Esophagus squamous epithelium (tissue), 5 donors: Measurements from ENCODE around the gene DUSP28. TPM values are rescaled to one million over a fixed set of nuclear protein-coding genes. Genes with fewer than 3 reads are reported as not detected.

Experiments used
- DNase-seq: peaks from one replicate; lab custom pipeline; 2025; lab: John Stamatoyannopoulos, UW
- H3K27ac ChIP-seq, 4 donors: fragments of 200-600 bp; sonication (generic); one replicate each; pipeline ENCODE4 v1.5.1; 2016 to 2019; ENCODE audit warnings: mild to moderate bottlenecking in 1 of 4
- H3K27me3 ChIP-seq, 4 donors: fragments of 200-600 bp; sonication (generic); 1 replicate in 3 of 4; 2 replicates in 1 of 4; pipeline versions ENCODE4 v1.5.1 to v1.6.0; 2017 to 2021; ENCODE audit warnings: antibody characterized with exemption in 1 of 4
- H3K36me3 ChIP-seq, 3 donors: fragments of 200-600 bp; sonication (generic); one replicate each; pipeline ENCODE4 v1.5.1; 2016 to 2019
- H3K4me1 ChIP-seq, 3 donors: fragments of 200-600 bp; sonication (generic); one replicate each; pipeline ENCODE4 v1.5.1; 2017 to 2019
- H3K4me3 ChIP-seq, 4 donors: fragments of 200-600 bp; sonication (generic); 1 replicate in 3 of 4; 2 replicates in 1 of 4; pipeline ENCODE4 v1.5.1; 2016 to 2019; ENCODE audit warnings: mild to moderate bottlenecking in 2 of 4, moderate library complexity in 1 of 4
- H3K9me3 ChIP-seq, 3 donors: fragments of 200-600 bp; sonication (generic); one replicate each; pipeline ENCODE4 v1.5.1; 2016 to 2019
- CTCF ChIP-seq, 6 experiments: fragments of 450-650 bp in 4 of 6; fragments of 200-600 bp in 2 of 6; sonication (generic) in 2 of 6; IDR thresholded peaks; one replicate each; pipeline ENCODE4 v1.5.1; 2016 to 2019; ENCODE audit warnings: antibody characterized with exemption in 6 of 6, mild to moderate bottlenecking in 4 of 6, moderate library complexity in 4 of 6
- POLR2A ChIP-seq, 4 donors: fragments of 450-650 bp; IDR thresholded peaks; one replicate each; pipeline ENCODE4 v1.6.1; 2017; ENCODE audit warnings: antibody characterized with exemption in 4 of 4, mild to moderate bottlenecking in 4 of 4, moderate library complexity in 3 of 4
- WGBS, 2 donors: methylation state at CpG; one replicate each; pipeline ENCODE4 v1.1.5; 2018; 5-methylcytosine and 5-hydroxymethylcytosine counted together
- intact Hi-C: fragments of 100-400 bp; cut with DNase I; formaldehyde crosslinking; loops from one replicate; pipeline ENCODE4 v1.15.0; 2022
- total RNA-seq, 4 donors: library from RNA; depleted of rRNA; stranded (reverse); fragments of >200 nt; gene quantifications; one replicate each; pipeline ENCODE4 v1.1.0, GENCODE V29; 2016
- donor health status: DM: yes; HTN: yes; CAD: no.

Gene DUSP28
- total RNA-seq, 4 donors from 2014 or later = 2.0 to 10.5 (median 5.3) TPM

- H3K4me1 ChIP-seq = peaks cover 27 to 86% (median 28%) of the 10 kb centered on the region in 3 donors
- H3K9me3 ChIP-seq = no peaks in the 10 kb centered on the region
- no peak overlapping the region for H3K4me3 ChIP-seq
- DNase-seq = no peak
- no peaks in the 10 kb centered on the region for H3K27me3 ChIP-seq
- peaks cover 32 to 82% (median 35%) of the 10 kb centered on the region in 3 donors for H3K36me3 ChIP-seq
- 94 to 100% methylated on average over 2 to 4 of the region's 6 CpGs for WGBS, 2 donors
- peak overlapping the region in 3 of 4 donors; percentile 67 to 82 (median 77) for H3K27ac ChIP-seq
- intact Hi-C loops = no loop called here
- TF ChIP-seq POLR2A (IDR thresholded peaks at IDR 0.05) = no peak
- TF ChIP-seq CTCF (IDR thresholded peaks at IDR 0.05) = no peak
Measured at GRCh38 chr2:240576036-240576435, 15.9 kb downstream of the DUSP28 start.

- Histone ChIP-seq H3K4me3 (no peak overlapping the region), H3K36me3 (peaks cover 32 to 85% (median 35%) of the 10 kb centered on the region in 3 donors), H3K9me3 (no peaks in the 10 kb centered on the region), H3K4me1 (peaks cover 27 to 80% (median 28%) of the 10 kb centered on the region in 3 donors), H3K27me3 (no peaks in the 10 kb centered on the region), H3K27ac (peak overlapping the region in 2 of 4 donors; percentile 67 to 82)
- TF ChIP-seq POLR2A (IDR thresholded peaks at IDR 0.05) = no peak
- no peak for TF ChIP-seq CTCF (IDR thresholded peaks at IDR 0.05)
- DNase-seq = no peak
- intact Hi-C loops = no loop called here
- WGBS, 2 donors = 90 to 97% methylated on average over 2 to 5 of the region's 32 CpGs
Measured at GRCh38 chr2:240576436-240577205, 16.5 kb downstream of the DUSP28 start.

GRCh38 chr2:240577281-240578109 is 17.3 kb downstream of the DUSP28 start:
- Histone ChIP-seq H3K4me3 (no peak overlapping the region), H3K27ac (peak overlapping the region in 1 of 4 donors; percentile 88), H3K9me3 (no peaks in the 10 kb centered on the region), H3K27me3 (no peaks in the 10 kb centered on the region), H3K36me3 (peaks cover 31 to 78% (median 32%) of the 10 kb centered on the region in 3 donors), H3K4me1 (peaks cover 27 to 75% (median 28%) of the 10 kb centered on the region in 3 donors)
- TF ChIP-seq POLR2A (IDR thresholded peaks at IDR 0.05) (no peak), CTCF (IDR thresholded peaks at IDR 0.05) (no peak)
- intact Hi-C loops = no loop called here
- 84% methylated on average over 6 of the region's 26 CpGs; no CpG with 5 or more reads in 1 of the 2 donors for WGBS, 2 donors
- DNase-seq = no peak

GRCh38 chr2:240578110-240578450 is 17.9 kb downstream of the DUSP28 start:
- no peak overlapping the region for H3K4me3 ChIP-seq
- no peak for DNase-seq
- peak overlapping the region in 2 of 4 donors; percentile 87 to 88 for H3K27ac ChIP-seq
- TF ChIP-seq CTCF (IDR thresholded peaks at IDR 0.05) (no peak), POLR2A (IDR thresholded peaks at IDR 0.05) (no peak)
- no CpG with 5 or more reads among the region's 9 CpGs for WGBS, 2 donors
- H3K4me1 ChIP-seq = peaks cover 27 to 81% (median 28%) of the 10 kb centered on the region in 3 donors
- intact Hi-C loops = no loop called here
- no peaks in the 10 kb centered on the region for H3K9me3 ChIP-seq
- no peaks in the 10 kb centered on the region for H3K27me3 ChIP-seq
- peaks cover 30 to 73% (median 32%) of the 10 kb centered on the region in 3 donors for H3K36me3 ChIP-seq
